Measurements from ENCODE around the gene ABL1. TPM values are rescaled to one million over a fixed set of nuclear protein-coding genes. Genes with fewer than 3 reads are reported as not detected.
A peak's percentile ranks its signal among the peaks of the same experiment; 100 is the strongest.

Gene ABL1
- total and polyA plus RNA-seq, 2 of the 13 experiments (the other 11 are each of a cell fraction or from before 2014, with no cell fraction given), result 10.8 to 20.4 TPM

DNA sequence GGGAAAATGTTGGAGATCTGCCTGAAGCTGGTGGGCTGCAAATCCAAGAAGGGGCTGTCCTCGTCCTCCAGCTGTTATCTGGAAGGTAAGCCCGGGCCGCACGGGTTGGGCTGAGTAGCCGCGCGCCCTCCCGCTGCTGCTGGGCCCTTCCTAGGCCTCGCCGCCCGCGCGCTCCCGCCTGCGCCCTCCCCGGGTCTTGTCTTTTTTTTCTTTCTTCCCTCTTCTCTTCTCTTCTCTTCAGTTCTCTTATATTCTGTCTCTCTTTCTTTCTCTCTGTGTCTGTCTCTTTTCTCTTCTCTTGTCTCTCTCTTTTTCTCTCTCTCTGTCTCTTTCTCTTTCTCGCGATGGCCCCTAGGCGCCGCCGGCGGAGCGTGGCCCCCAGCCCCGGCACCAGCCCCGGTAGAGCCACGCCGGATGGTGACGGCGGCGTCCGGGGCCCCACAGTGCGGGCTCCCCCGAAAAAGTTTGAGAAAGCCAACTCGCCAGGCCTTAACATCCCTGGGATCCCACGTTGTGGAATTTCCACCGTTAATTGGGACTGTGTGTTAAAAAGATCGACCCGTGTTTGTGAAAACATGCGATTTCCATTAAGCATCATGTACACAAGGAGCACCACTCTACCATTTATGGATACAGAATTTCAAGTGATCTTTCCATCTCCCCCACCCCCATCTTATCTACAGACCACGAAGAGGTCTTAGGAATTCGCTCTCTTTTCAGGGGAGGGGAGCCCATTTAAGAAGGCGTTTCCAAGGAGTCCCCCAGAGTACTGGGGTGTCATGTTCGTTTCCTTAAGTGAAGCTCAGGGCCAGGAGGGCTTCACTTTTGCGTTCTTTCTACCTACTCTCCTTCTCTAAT lies 616 bp downstream of the ABL1 start (continued):
- TF ChIP-seq KLF15 (CRISPR knock-in tag; IDR thresholded peaks at IDR 0.05; ENCODE audit: borderline replicate concordance) (no peak), ARNTL (CRISPR knock-in tag; IDR thresholded peaks at IDR 0.05) (no peak), LCORL (IDR thresholded peaks at IDR 0.05) (no peak), LCORL (CRISPR knock-in tag; IDR thresholded peaks at IDR 0.05) (0 out of 2 replicates have a peak, but pooled peaks have one; percentile 46), ZFP36L1 (CRISPR knock-in tag; IDR thresholded peaks at IDR 0.05) (no peak), RFXANK (CRISPR knock-in tag; IDR thresholded peaks at IDR 0.05) (no peak), GZF1 (CRISPR knock-in tag; IDR thresholded peaks at IDR 0.05) (no peak), HMG20B (CRISPR knock-in tag; conservative IDR thresholded peaks at IDR 0.05) (no peak), ZNF598 (CRISPR knock-in tag; IDR thresholded peaks at IDR 0.05; ENCODE audit: borderline replicate concordance) (no peak), ZNF891 (CRISPR knock-in tag; IDR thresholded peaks at IDR 0.05) (no peak), ZNF234 (CRISPR knock-in tag; conservative IDR thresholded peaks at IDR 0.05) (no peak), PRMT3 (CRISPR knock-in tag; IDR thresholded peaks at IDR 0.05; ENCODE audit: borderline replicate concordance, low read depth) (no peak), SOX6 (IDR thresholded peaks at IDR 0.05) (no peak), SOX6 (CRISPR knock-in tag; IDR thresholded peaks at IDR 0.05) (no peak), ZNF567 (CRISPR knock-in tag; IDR thresholded peaks at IDR 0.05; ENCODE audit: borderline replicate concordance) (no peak), POGZ (CRISPR knock-in tag; IDR thresholded peaks at IDR 0.05) (no peak), SP140L (CRISPR knock-in tag; IDR thresholded peaks at IDR 0.05; ENCODE audit: borderline replicate concordance) (no peak), JUND (CRISPR knock-in tag; IDR thresholded peaks at IDR 0.05) (no peak), ZNF777 (CRISPR knock-in tag; IDR thresholded peaks at IDR 0.05) (no peak; the same call in 1 of the 2 replicates), MATR3 (CRISPR knock-in tag; IDR thresholded peaks at IDR 0.05) (no peak), MZF1 (CRISPR knock-in tag; IDR thresholded peaks at IDR 0.05; ENCODE audit: borderline replicate concordance) (no peak), ZFP36 (IDR thresholded peaks at IDR 0.05; ENCODE audit: borderline replicate concordance, low read depth, low read length, partially characterized antibody) (no peak)
- TF ChIP-seq, protein P1, sequence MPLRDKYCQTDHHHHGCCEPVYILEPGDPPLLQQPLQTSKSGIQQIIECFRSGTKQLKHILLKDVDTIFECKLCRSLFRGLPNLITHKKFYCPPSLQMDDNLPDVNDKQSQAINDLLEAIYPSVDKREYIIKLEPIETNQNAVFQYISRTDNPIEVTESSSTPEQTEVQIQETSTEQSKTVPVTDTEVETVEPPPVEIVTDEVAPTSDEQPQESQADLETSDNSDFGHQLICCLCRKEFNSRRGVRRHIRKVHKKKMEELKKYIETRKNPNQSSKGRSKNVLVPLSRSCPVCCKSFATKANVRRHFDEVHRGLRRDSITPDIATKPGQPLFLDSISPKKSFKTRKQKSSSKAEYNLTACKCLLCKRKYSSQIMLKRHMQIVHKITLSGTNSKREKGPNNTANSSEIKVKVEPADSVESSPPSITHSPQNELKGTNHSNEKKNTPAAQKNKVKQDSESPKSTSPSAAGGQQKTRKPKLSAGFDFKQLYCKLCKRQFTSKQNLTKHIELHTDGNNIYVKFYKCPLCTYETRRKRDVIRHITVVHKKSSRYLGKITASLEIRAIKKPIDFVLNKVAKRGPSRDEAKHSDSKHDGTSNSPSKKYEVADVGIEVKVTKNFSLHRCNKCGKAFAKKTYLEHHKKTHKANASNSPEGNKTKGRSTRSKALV (CRISPR knock-in tag; IDR thresholded peaks at IDR 0.05), result no peak
- TF ChIP-seq, protein P2, sequence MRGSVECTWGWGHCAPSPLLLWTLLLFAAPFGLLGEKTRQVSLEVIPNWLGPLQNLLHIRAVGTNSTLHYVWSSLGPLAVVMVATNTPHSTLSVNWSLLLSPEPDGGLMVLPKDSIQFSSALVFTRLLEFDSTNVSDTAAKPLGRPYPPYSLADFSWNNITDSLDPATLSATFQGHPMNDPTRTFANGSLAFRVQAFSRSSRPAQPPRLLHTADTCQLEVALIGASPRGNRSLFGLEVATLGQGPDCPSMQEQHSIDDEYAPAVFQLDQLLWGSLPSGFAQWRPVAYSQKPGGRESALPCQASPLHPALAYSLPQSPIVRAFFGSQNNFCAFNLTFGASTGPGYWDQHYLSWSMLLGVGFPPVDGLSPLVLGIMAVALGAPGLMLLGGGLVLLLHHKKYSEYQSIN (CRISPR knock-in tag; IDR thresholded peaks at IDR 0.05; ENCODE audit: borderline replicate concordance), result no peak
- TF ChIP-seq, protein P3, sequence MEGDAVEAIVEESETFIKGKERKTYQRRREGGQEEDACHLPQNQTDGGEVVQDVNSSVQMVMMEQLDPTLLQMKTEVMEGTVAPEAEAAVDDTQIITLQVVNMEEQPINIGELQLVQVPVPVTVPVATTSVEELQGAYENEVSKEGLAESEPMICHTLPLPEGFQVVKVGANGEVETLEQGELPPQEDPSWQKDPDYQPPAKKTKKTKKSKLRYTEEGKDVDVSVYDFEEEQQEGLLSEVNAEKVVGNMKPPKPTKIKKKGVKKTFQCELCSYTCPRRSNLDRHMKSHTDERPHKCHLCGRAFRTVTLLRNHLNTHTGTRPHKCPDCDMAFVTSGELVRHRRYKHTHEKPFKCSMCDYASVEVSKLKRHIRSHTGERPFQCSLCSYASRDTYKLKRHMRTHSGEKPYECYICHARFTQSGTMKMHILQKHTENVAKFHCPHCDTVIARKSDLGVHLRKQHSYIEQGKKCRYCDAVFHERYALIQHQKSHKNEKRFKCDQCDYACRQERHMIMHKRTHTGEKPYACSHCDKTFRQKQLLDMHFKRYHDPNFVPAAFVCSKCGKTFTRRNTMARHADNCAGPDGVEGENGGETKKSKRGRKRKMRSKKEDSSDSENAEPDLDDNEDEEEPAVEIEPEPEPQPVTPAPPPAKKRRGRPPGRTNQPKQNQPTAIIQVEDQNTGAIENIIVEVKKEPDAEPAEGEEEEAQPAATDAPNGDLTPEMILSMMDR (CRISPR knock-in tag; IDR thresholded peaks at IDR 0.05), result 0 out of 2 replicates have a peak, but pooled peaks have one; percentile 8
- TF ChIP-seq, protein P4, sequence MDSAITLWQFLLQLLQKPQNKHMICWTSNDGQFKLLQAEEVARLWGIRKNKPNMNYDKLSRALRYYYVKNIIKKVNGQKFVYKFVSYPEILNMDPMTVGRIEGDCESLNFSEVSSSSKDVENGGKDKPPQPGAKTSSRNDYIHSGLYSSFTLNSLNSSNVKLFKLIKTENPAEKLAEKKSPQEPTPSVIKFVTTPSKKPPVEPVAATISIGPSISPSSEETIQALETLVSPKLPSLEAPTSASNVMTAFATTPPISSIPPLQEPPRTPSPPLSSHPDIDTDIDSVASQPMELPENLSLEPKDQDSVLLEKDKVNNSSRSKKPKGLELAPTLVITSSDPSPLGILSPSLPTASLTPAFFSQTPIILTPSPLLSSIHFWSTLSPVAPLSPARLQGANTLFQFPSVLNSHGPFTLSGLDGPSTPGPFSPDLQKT (CRISPR knock-in tag; IDR thresholded peaks at IDR 0.05; ENCODE audit: borderline replicate concordance), result no peak

Data from HepG2 (cell line).